ENCODE measurements around the gene BTBD17. TPM values are rescaled to one million over a fixed set of nuclear protein-coding genes. Genes with fewer than 3 reads are reported as not detected.
"Not testable (repeated sequence)": the region's sequence is repeated elsewhere in the genome, so short reads cannot be mapped to it uniquely, and the experiment has no call there.

BTBD17 gene
- total and polyA plus RNA-seq, 2 experiments from 2014 or later = 1.9 to 5.0 TPM

DNA sequence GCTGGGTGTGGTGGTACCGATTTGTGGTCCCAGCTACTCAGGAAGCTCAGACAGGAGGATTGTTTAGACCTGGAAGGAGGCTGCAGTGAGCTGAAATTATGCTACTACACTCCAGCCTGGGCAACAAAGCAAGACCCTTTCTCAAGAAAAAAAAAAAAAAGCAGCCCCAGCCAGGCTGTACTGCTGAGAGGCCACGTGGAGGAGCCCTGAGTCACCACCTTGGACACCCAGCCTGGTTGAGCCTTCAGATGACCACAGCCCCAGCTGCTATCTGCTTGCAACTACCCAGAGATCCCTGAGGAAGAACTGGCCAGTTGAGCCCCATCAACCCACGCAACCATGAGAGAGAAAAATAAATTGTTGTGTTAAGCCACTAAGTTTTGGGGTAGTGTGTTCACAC, 46.6 kb upstream of the BTBD17 start:
- Histone ChIP-seq H3K79me2 (replicated peaks; ENCODE audit: insufficient read depth) (no peaks in the 10 kb centered on the region), H3F3A (replicated peaks; ENCODE audit: low read depth) (0 out of 2 replicates have a peak, but pooled peaks cover 4% of the 10 kb centered on the region), H3K9me2 (ENCODE audit: insufficient read depth) (no peaks in the 10 kb centered on the region), H3K36me3 (ENCODE audit: insufficient read depth) (no peaks in the 10 kb centered on the region), H2AFZ (no peak overlapping the region), H3K4me1 (ENCODE audit: insufficient read depth) (peaks cover 14% of the 10 kb centered on the region), H3K4me3 (no peak overlapping the region), H3K27me3 (ENCODE audit: insufficient read depth) (no peaks in the 10 kb centered on the region), H3K27ac (ENCODE audit: low read depth) (no peak overlapping the region), H3K4me2 (no peak overlapping the region), H4K20me1 (replicated peaks; ENCODE audit: insufficient read depth) (no peaks in the 10 kb centered on the region)
- peaks cover 18% of the 10 kb centered on the region for H3K4me1 Mint-ChIP-seq
- no peak overlapping the region for H3K4me3 Mint-ChIP-seq
- DNase-seq (ENCODE audit: low spot score) (no peak), ATAC-seq (no peak)
- H3K27me3 Mint-ChIP-seq (ENCODE audit: insufficient read depth, low read depth, poor library complexity) = peaks cover 11% of the 10 kb centered on the region
- H3K9me3 Mint-ChIP-seq = peaks cover 4% of the 10 kb centered on the region; the same call in 1 of the 3 replicates
- no peak overlapping the region for H3K27ac Mint-ChIP-seq
- no peaks in the 10 kb centered on the region for H3K36me3 Mint-ChIP-seq (ENCODE audit: low read depth)
- TF ChIP-seq EZH2 (IDR thresholded peaks at IDR 0.05; ENCODE audit: low read depth, unreplicated experiment) = no peak
- TF ChIP-seq, protein P1, sequence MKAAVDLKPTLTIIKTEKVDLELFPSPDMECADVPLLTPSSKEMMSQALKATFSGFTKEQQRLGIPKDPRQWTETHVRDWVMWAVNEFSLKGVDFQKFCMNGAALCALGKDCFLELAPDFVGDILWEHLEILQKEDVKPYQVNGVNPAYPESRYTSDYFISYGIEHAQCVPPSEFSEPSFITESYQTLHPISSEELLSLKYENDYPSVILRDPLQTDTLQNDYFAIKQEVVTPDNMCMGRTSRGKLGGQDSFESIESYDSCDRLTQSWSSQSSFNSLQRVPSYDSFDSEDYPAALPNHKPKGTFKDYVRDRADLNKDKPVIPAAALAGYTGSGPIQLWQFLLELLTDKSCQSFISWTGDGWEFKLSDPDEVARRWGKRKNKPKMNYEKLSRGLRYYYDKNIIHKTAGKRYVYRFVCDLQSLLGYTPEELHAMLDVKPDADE (IDR thresholded peaks at IDR 0.05) = no peak
- TF ChIP-seq, protein P2, sequence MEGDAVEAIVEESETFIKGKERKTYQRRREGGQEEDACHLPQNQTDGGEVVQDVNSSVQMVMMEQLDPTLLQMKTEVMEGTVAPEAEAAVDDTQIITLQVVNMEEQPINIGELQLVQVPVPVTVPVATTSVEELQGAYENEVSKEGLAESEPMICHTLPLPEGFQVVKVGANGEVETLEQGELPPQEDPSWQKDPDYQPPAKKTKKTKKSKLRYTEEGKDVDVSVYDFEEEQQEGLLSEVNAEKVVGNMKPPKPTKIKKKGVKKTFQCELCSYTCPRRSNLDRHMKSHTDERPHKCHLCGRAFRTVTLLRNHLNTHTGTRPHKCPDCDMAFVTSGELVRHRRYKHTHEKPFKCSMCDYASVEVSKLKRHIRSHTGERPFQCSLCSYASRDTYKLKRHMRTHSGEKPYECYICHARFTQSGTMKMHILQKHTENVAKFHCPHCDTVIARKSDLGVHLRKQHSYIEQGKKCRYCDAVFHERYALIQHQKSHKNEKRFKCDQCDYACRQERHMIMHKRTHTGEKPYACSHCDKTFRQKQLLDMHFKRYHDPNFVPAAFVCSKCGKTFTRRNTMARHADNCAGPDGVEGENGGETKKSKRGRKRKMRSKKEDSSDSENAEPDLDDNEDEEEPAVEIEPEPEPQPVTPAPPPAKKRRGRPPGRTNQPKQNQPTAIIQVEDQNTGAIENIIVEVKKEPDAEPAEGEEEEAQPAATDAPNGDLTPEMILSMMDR (conservative IDR thresholded peaks at IDR 0.05; ENCODE audit: low read depth in 2 of 2) = peak in 1 of 2 experiments; percentile 35; a peak in 2 of 4 replicates

DNA sequence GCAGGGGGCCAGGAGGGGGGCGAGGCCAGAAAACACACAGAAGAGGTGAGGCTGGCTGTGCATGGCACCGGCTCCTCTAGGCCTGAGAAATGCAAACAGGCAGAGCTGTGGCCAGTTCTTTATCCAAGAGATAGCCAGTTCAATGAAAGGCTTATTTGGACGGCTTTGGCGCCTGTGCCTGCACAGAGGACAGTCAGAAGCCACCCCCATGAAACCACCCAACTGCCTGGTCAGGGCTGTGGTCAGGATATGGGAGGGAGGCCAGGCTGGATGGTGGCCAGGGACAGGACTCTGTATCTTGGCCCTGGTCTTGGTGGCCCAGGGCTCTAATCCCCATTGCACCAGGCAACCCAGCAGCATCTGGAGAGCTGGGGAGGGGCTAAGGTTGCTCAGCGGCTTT, 45.7 kb upstream of the BTBD17 start:
- 0 out of 2 replicates have a peak, but pooled peaks cover 4% of the 10 kb centered on the region for H3F3A ChIP-seq (replicated peaks; ENCODE audit: low read depth)
- Mint-ChIP-seq H3K9me3 (peaks cover 4% of the 10 kb centered on the region; the same call in 1 of the 3 replicates), H3K4me1 (peaks cover 18% of the 10 kb centered on the region), H3K27me3 (ENCODE audit: insufficient read depth, low read depth, poor library complexity) (peaks cover 11% of the 10 kb centered on the region), H3K27ac (no peak overlapping the region), H3K4me3 (no peak overlapping the region), H3K36me3 (ENCODE audit: low read depth) (no peaks in the 10 kb centered on the region)
- H3K27ac ChIP-seq (ENCODE audit: low read depth) = no peak overlapping the region
- DNase-seq (ENCODE audit: low spot score) (no peak), ATAC-seq (no peak)
- TF ChIP-seq, protein P3, sequence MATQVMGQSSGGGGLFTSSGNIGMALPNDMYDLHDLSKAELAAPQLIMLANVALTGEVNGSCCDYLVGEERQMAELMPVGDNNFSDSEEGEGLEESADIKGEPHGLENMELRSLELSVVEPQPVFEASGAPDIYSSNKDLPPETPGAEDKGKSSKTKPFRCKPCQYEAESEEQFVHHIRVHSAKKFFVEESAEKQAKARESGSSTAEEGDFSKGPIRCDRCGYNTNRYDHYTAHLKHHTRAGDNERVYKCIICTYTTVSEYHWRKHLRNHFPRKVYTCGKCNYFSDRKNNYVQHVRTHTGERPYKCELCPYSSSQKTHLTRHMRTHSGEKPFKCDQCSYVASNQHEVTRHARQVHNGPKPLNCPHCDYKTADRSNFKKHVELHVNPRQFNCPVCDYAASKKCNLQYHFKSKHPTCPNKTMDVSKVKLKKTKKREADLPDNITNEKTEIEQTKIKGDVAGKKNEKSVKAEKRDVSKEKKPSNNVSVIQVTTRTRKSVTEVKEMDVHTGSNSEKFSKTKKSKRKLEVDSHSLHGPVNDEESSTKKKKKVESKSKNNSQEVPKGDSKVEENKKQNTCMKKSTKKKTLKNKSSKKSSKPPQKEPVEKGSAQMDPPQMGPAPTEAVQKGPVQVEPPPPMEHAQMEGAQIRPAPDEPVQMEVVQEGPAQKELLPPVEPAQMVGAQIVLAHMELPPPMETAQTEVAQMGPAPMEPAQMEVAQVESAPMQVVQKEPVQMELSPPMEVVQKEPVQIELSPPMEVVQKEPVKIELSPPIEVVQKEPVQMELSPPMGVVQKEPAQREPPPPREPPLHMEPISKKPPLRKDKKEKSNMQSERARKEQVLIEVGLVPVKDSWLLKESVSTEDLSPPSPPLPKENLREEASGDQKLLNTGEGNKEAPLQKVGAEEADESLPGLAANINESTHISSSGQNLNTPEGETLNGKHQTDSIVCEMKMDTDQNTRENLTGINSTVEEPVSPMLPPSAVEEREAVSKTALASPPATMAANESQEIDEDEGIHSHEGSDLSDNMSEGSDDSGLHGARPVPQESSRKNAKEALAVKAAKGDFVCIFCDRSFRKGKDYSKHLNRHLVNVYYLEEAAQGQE (IDR thresholded peaks at IDR 0.05; ENCODE audit: unreplicated experiment) = no peak
- TF ChIP-seq EZH2phosphoT487 (IDR thresholded peaks at IDR 0.05; ENCODE audit: unreplicated experiment) = no peak
- TF ChIP-seq, protein P1 (IDR thresholded peaks at IDR 0.05) = no peak
- no peak for TF ChIP-seq CREB1 (CRISPR knock-in tag; IDR thresholded peaks at IDR 0.05; ENCODE audit: low read depth)
- no peak for TF ChIP-seq STAT1 (IDR thresholded peaks at IDR 0.05; ENCODE audit: unreplicated experiment)
- no peak for TF ChIP-seq ZNF114 (CRISPR knock-in tag; IDR thresholded peaks at IDR 0.05)
- H3K9me2 ChIP-seq (ENCODE audit: insufficient read depth) = no peaks in the 10 kb centered on the region
- no peak overlapping the region for H2AFZ ChIP-seq
- no peaks in the 10 kb centered on the region for H4K20me1 ChIP-seq (replicated peaks; ENCODE audit: insufficient read depth)
- H3K4me1 ChIP-seq (ENCODE audit: insufficient read depth) = peaks cover 14% of the 10 kb centered on the region
- H3K27me3 ChIP-seq (ENCODE audit: insufficient read depth) = no peaks in the 10 kb centered on the region
- no peak overlapping the region for H3K4me2 ChIP-seq
- H3K4me3 ChIP-seq = no peak overlapping the region
- H3K79me2 ChIP-seq (replicated peaks; ENCODE audit: insufficient read depth) = no peaks in the 10 kb centered on the region
- no peaks in the 10 kb centered on the region for H3K36me3 ChIP-seq (ENCODE audit: insufficient read depth)

DNA sequence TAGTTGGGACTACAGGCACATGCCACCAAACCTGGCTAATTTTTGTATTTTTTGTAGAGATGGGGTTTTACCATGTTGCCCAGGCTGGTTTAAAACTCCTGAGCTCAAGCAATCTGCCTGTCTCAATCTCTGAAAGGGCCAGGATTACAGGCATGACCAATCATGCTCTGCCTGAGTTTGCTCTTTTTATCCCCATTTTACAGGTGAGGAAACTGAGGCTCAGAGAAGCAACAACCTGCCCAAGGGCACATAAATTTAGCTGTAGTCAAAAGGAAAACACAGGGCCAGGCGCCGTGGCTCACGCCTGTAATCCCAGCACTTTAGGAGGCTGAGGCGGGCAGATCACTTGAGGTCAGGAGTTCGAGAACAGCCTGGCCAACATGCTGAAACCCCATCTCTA, 43.6 kb upstream of the BTBD17 start:
- H3K4me3 ChIP-seq; H3K4me2 ChIP-seq; H3K4me3 Mint-ChIP-seq; ATAC-seq; H3K36me3 Mint-ChIP-seq (ENCODE audit: low read depth); H3K79me2 ChIP-seq (replicated peaks; ENCODE audit: insufficient read depth); H3K9me3 Mint-ChIP-seq; H3K27me3 ChIP-seq (ENCODE audit: insufficient read depth); H3K27ac Mint-ChIP-seq; DNase-seq (ENCODE audit: low spot score); H3K27ac ChIP-seq (ENCODE audit: low read depth); H2AFZ ChIP-seq; H4K20me1 ChIP-seq (replicated peaks; ENCODE audit: insufficient read depth); H3K36me3 ChIP-seq (ENCODE audit: insufficient read depth); H3F3A ChIP-seq (replicated peaks; ENCODE audit: low read depth); H3K9me2 ChIP-seq (ENCODE audit: insufficient read depth): not testable (repeated sequence)
- H3K4me1 ChIP-seq (ENCODE audit: insufficient read depth) = peaks cover 14% of the 10 kb centered on the region
- peaks cover 11% of the 10 kb centered on the region for H3K27me3 Mint-ChIP-seq (ENCODE audit: insufficient read depth, low read depth, poor library complexity)
- peaks cover 18% of the 10 kb centered on the region for H3K4me1 Mint-ChIP-seq

Measured in GM23338 (cell line).